ENCODE measurements around the gene TTLL3. TPM values are rescaled to one million over a fixed set of nuclear protein-coding genes. Genes with fewer than 3 reads are reported as not detected.

Gene TTLL3
- total and polyA plus RNA-seq, 2 of the 13 experiments (the other 11 are each of a cell fraction or from before 2014, with no cell fraction given) = 9.5 to 51.2 TPM

- TF ChIP-seq ZNF687 (CRISPR knock-in tag; IDR thresholded peaks at IDR 0.05) = 0 out of 2 replicates have a peak, but pooled peaks have one; percentile 44
- peak; percentile 88 for TF ChIP-seq RXRA (CRISPR knock-in tag; IDR thresholded peaks at IDR 0.05)
- TF ChIP-seq NONO (IDR thresholded peaks at IDR 0.05) = no peak
- 0 out of 2 replicates have a peak, but pooled peaks have one; percentile 34 for TF ChIP-seq NONO (CRISPR knock-in tag; conservative IDR thresholded peaks at IDR 0.05)
- peak; percentile 78 for TF ChIP-seq NR2F6 (IDR thresholded peaks at IDR 0.05)
- peak; percentile 86 for TF ChIP-seq NR2F6 (CRISPR knock-in tag; IDR thresholded peaks at IDR 0.05)
- TF ChIP-seq IKZF5 (CRISPR knock-in tag; IDR thresholded peaks at IDR 0.05) = no peak
- TF ChIP-seq TCF7 (IDR thresholded peaks at IDR 0.05; ENCODE audit: low read depth) = peak; percentile 67
- no peak for TF ChIP-seq ZBTB8A (CRISPR knock-in tag; IDR thresholded peaks at IDR 0.05; ENCODE audit: borderline replicate concordance, low read depth)
- TF ChIP-seq BCL6 (CRISPR knock-in tag; IDR thresholded peaks at IDR 0.05) = peak; percentile 57; the same call in 1 of the 2 replicates
- TF ChIP-seq SOX6 (IDR thresholded peaks at IDR 0.05) = no peak
- TF ChIP-seq SOX6 (CRISPR knock-in tag; IDR thresholded peaks at IDR 0.05) = peak; percentile 71
- peak; percentile 72; the same call in 1 of the 2 replicates for TF ChIP-seq NCOR1 (IDR thresholded peaks at IDR 0.05; ENCODE audit: borderline replicate concordance, low read length)
- TF ChIP-seq RARA (CRISPR knock-in tag; IDR thresholded peaks at IDR 0.05) = peak; percentile 90
- TF ChIP-seq NR2F1 (CRISPR knock-in tag; IDR thresholded peaks at IDR 0.05) = peak in 1 of 2 experiments; percentile 67; a peak in 3 of 4 replicates
- TF ChIP-seq TBX2 (CRISPR knock-in tag; IDR thresholded peaks at IDR 0.05; ENCODE audit: borderline replicate concordance) = peak; percentile 71
- TF ChIP-seq ZBTB39 (CRISPR knock-in tag; IDR thresholded peaks at IDR 0.05) = no peak
- peak; percentile 58; the same call in 1 of the 2 replicates for TF ChIP-seq REPIN1 (CRISPR knock-in tag; IDR thresholded peaks at IDR 0.05; ENCODE audit: borderline replicate concordance, low read depth)
- 0 out of 2 replicates have a peak, but pooled peaks have one; percentile 16 for TF ChIP-seq HOXA3 (CRISPR knock-in tag; IDR thresholded peaks at IDR 0.05)
- peak; percentile 20; the same call in 1 of the 2 replicates for TF ChIP-seq PATZ1 (CRISPR knock-in tag; IDR thresholded peaks at IDR 0.05)
Observed at GRCh38 chr3:9834520-9835380, 24.7 kb downstream of the TTLL3 start (continued).

All from HepG2 (cell line).